Measurements from ENCODE around the gene OR8B3.

The OR8B3 gene

GRCh38 chr11:124359566-124359965 is 39.3 kb downstream of the OR8B3 start:
- DNase-seq: no peak

GRCh38 chr11:124346311-124346955 is 52.4 kb downstream of the OR8B3 start:
- DNase-seq: no peak
